ENCODE data around the gene OR2F1. TPM values are rescaled to one million over a fixed set of nuclear protein-coding genes. Genes with fewer than 3 reads are reported as not detected.

The OR2F1 gene
- total RNA-seq, 1 experiment from 2014 or later = not detected

- Histone ChIP-seq H3K9me3 (replicated peaks) (no peaks in the 10 kb centered on the region), H3K27ac (peak within 1 kb of the TSS; percentile 57), H3K4me1 (replicated peaks) (peaks cover 14% of the 10 kb centered on the region), H3K4me3 (no peak within 1 kb of the TSS), H3K27me3 (replicated peaks) (no peaks in the 10 kb centered on the region), H3K36me3 (no peaks in the 10 kb centered on the region)
- peak in 1 of 2 experiments; percentile 55 for DNase-seq (ENCODE audit: low read depth in 1 of 2, low spot score in 2 of 2)
Measured at GRCh38 chr7:143934526-143935325, 19.9 kb upstream of the OR2F1 start, which contains the start of gene OR2F2. Gene OR2F2, plus strand, starts transcription at chr7:143935233. Its CDS starts 0 bp downstream, at chr7:143935233.

- no peaks in the 10 kb centered on the region for H3K36me3 ChIP-seq
- no peak overlapping the region for H3K27ac ChIP-seq
- H3K4me1 ChIP-seq (replicated peaks) = peaks cover 14% of the 10 kb centered on the region
- H3K27me3 ChIP-seq (replicated peaks) = no peaks in the 10 kb centered on the region
- no peak overlapping the region for H3K4me3 ChIP-seq
- no peaks in the 10 kb centered on the region for H3K9me3 ChIP-seq (replicated peaks)
- no peak for DNase-seq (ENCODE audit: low read depth in 1 of 2, low spot score in 2 of 2)
Measured at GRCh38 chr7:143936087-143937009, 18.3 kb upstream of the OR2F1 start.

- peaks cover 14% of the 10 kb centered on the region for H3K4me1 ChIP-seq (replicated peaks)
- DNase-seq (ENCODE audit: low read depth in 1 of 2, low spot score in 2 of 2) = no peak
- H3K9me3 ChIP-seq (replicated peaks) = no peaks in the 10 kb centered on the region
- H3K27me3 ChIP-seq (replicated peaks) = no peaks in the 10 kb centered on the region
- H3K36me3 ChIP-seq = no peaks in the 10 kb centered on the region
- H3K27ac ChIP-seq = no peak overlapping the region
- no peak overlapping the region for H3K4me3 ChIP-seq
Measured at GRCh38 chr7:143938379-143939243, 16.0 kb upstream of the OR2F1 start.

- Histone ChIP-seq H3K4me3 (no peak overlapping the region), H3K36me3 (no peaks in the 10 kb centered on the region), H3K9me3 (replicated peaks) (no peaks in the 10 kb centered on the region), H3K4me1 (replicated peaks) (peaks cover 4% of the 10 kb centered on the region; the same call in 1 of the 2 replicates), H3K27me3 (replicated peaks) (no peaks in the 10 kb centered on the region), H3K27ac (no peak overlapping the region)
- no peak for DNase-seq (ENCODE audit: low read depth in 1 of 2, low spot score in 2 of 2)
Measured at GRCh38 chr7:143945423-143945822, 9.2 kb upstream of the OR2F1 start.

- Histone ChIP-seq H3K9me3 (replicated peaks) (no peaks in the 10 kb centered on the region), H3K27me3 (replicated peaks) (no peaks in the 10 kb centered on the region), H3K36me3 (no peaks in the 10 kb centered on the region), H3K27ac (no peak overlapping the region), H3K4me1 (replicated peaks) (peaks cover 4% of the 10 kb centered on the region; the same call in 1 of the 2 replicates), H3K4me3 (no peak overlapping the region)
- DNase-seq (ENCODE audit: low read depth in 1 of 2, low spot score in 2 of 2) = no peak
Measured at GRCh38 chr7:143947111-143947510, 7.5 kb upstream of the OR2F1 start.

- Histone ChIP-seq H3K27ac (no peak overlapping the region), H3K9me3 (replicated peaks) (no peaks in the 10 kb centered on the region), H3K27me3 (replicated peaks) (no peaks in the 10 kb centered on the region), H3K4me3 (no peak overlapping the region), H3K4me1 (replicated peaks) (peaks cover 4% of the 10 kb centered on the region; the same call in 1 of the 2 replicates), H3K36me3 (no peaks in the 10 kb centered on the region)
- no peak for DNase-seq (ENCODE audit: low read depth in 1 of 2, low spot score in 2 of 2)
Measured at GRCh38 chr7:143948733-143949132, 5.9 kb upstream of the OR2F1 start.

- H3K4me3 ChIP-seq = no peak overlapping the region
- no peak overlapping the region for H3K27ac ChIP-seq
- DNase-seq (ENCODE audit: low read depth in 1 of 2, low spot score in 2 of 2) = no peak
- H3K9me3 ChIP-seq (replicated peaks) = no peaks in the 10 kb centered on the region
- no peaks in the 10 kb centered on the region for H3K4me1 ChIP-seq (replicated peaks)
- H3K36me3 ChIP-seq = no peaks in the 10 kb centered on the region
- H3K27me3 ChIP-seq (replicated peaks) = no peaks in the 10 kb centered on the region
Measured at GRCh38 chr7:143953421-143953820, 1.2 kb upstream of the OR2F1 start.

- H3K36me3 ChIP-seq = no peaks in the 10 kb centered on the region
- H3K27me3 ChIP-seq (replicated peaks) = no peaks in the 10 kb centered on the region
- no peaks in the 10 kb centered on the region for H3K9me3 ChIP-seq (replicated peaks)
- no peak overlapping the region for H3K4me3 ChIP-seq
- H3K4me1 ChIP-seq (replicated peaks) = no peaks in the 10 kb centered on the region
- no peak for DNase-seq (ENCODE audit: low read depth in 1 of 2, low spot score in 2 of 2)
- H3K27ac ChIP-seq = no peak overlapping the region
Measured at GRCh38 chr7:143954135-143954534, 509 bp upstream of the OR2F1 start.

GRCh38 chr7:143958781-143959180 lies 4.1 kb downstream of the OR2F1 start:
- no peaks in the 10 kb centered on the region for H3K27me3 ChIP-seq (replicated peaks)
- no peak for DNase-seq (ENCODE audit: low read depth in 1 of 2, low spot score in 2 of 2)
- H3K9me3 ChIP-seq (replicated peaks) = 0 out of 2 replicates have a peak, but pooled peaks cover 4% of the 10 kb centered on the region
- H3K27ac ChIP-seq = no peak overlapping the region
- no peaks in the 10 kb centered on the region for H3K4me1 ChIP-seq (replicated peaks)
- no peak overlapping the region for H3K4me3 ChIP-seq
- no peaks in the 10 kb centered on the region for H3K36me3 ChIP-seq

GRCh38 chr7:143960813-143961610 lies 6.4 kb downstream of the OR2F1 start:
- H3K36me3 ChIP-seq = no peaks in the 10 kb centered on the region
- H3K4me1 ChIP-seq (replicated peaks) = peaks cover 8% of the 10 kb centered on the region
- no peak overlapping the region for H3K4me3 ChIP-seq
- H3K9me3 ChIP-seq (replicated peaks) = 0 out of 2 replicates have a peak, but pooled peaks cover 4% of the 10 kb centered on the region
- no peaks in the 10 kb centered on the region for H3K27me3 ChIP-seq (replicated peaks)
- no peak overlapping the region for H3K27ac ChIP-seq
- DNase-seq (ENCODE audit: low read depth in 1 of 2, low spot score in 2 of 2) = no peak

- Histone ChIP-seq H3K4me3 (no peak overlapping the region), H3K27me3 (replicated peaks) (no peaks in the 10 kb centered on the region), H3K36me3 (no peaks in the 10 kb centered on the region), H3K9me3 (replicated peaks) (0 out of 2 replicates have a peak, but pooled peaks cover 4% of the 10 kb centered on the region), H3K4me1 (replicated peaks) (peaks cover 8% of the 10 kb centered on the region), H3K27ac (no peak overlapping the region)
- no peak for DNase-seq (ENCODE audit: low read depth in 1 of 2, low spot score in 2 of 2)
Measured at GRCh38 chr7:143965280-143965679, 10.6 kb downstream of the OR2F1 start.

- Histone ChIP-seq H3K27me3 (replicated peaks) (no peaks in the 10 kb centered on the region), H3K4me3 (no peak overlapping the region), H3K4me1 (replicated peaks) (peaks cover 8% of the 10 kb centered on the region), H3K36me3 (no peaks in the 10 kb centered on the region), H3K27ac (no peak overlapping the region), H3K9me3 (replicated peaks) (no peaks in the 10 kb centered on the region)
- DNase-seq (ENCODE audit: low read depth in 1 of 2, low spot score in 2 of 2) = no peak
Measured at GRCh38 chr7:143967398-143967797, 12.8 kb downstream of the OR2F1 start.
